Activated B cell treated with CpG ODN at 0.5 μM for 24 hours (primary cell): Measurements from ENCODE around the gene HIBADH. TPM values are rescaled to one million over a fixed set of nuclear protein-coding genes. Genes with fewer than 3 reads are reported as not detected.

Experiments used
- ATAC-seq: fragments of 200-7000 bp; cut with Tn5 transposase; one replicate; pipeline ENCODE4 v1.10.0; 2021; ENCODE audit warnings: low read depth, mild to moderate bottlenecking, moderate library complexity
- CTCF ChIA-PET: fragments of 350-600 bp; sonication (Branson Sonifier 250); formaldehyde crosslinking; loops from one replicate; lab custom pipeline; 2021; ENCODE audit warnings: antibody characterized with exemption; lab: Charles Lee
- POLR2A ChIA-PET: fragments of 350-600 bp; sonication (Branson Sonifier 250); formaldehyde crosslinking; loops from one replicate; lab custom pipeline; 2021; ENCODE audit warnings: antibody characterized with exemption; lab: Charles Lee
- DNase-seq: peaks from one replicate; pipeline ENCODE4 v3.0.0; 2022
- H3K27ac Mint-ChIP-seq: one replicate; pipeline ENCODE4 v1.8.0; 2020; ENCODE audit warnings: mixed read lengths
- H3K27me3 Mint-ChIP-seq: one replicate; pipeline ENCODE4 v1.8.0; 2021; ENCODE audit warnings: mixed read lengths
- H3K36me3 Mint-ChIP-seq: one replicate; pipeline ENCODE4 v1.8.0; 2021; ENCODE audit warnings: low read depth, mixed read lengths
- H3K4me1 Mint-ChIP-seq: one replicate; pipeline ENCODE4 v1.8.0; 2021; ENCODE audit warnings: mixed read lengths
- H3K4me3 Mint-ChIP-seq: one replicate; pipeline ENCODE4 v1.8.0; 2020; ENCODE audit warnings: mild to moderate bottlenecking, mixed read lengths
- H3K9me3 Mint-ChIP-seq: one replicate; pipeline ENCODE4 v1.8.0; 2020; ENCODE audit warnings: mixed read lengths
- intact Hi-C: fragments of 100-400 bp; cut with micrococcal nuclease; formaldehyde crosslinking; loops from one replicate; pipeline ENCODE4 v1.15.1; 2024
- total RNA-seq: library from RNA; stranded (reverse); gene quantifications from 2 replicates; pipeline ENCODE4 v1.2.3, GENCODE V29; 2022
- TF ChIP-seq, protein P1 (sequence below): fragments of 200-600 bp; IDR thresholded peaks from one replicate; pipeline ENCODE4 v1.8.0; 2022; ENCODE audit warnings: antibody characterized with exemption, mild to moderate bottlenecking

Gene HIBADH
- total RNA-seq, 1 donor from 2014 or later = 9.8 TPM

DNA sequence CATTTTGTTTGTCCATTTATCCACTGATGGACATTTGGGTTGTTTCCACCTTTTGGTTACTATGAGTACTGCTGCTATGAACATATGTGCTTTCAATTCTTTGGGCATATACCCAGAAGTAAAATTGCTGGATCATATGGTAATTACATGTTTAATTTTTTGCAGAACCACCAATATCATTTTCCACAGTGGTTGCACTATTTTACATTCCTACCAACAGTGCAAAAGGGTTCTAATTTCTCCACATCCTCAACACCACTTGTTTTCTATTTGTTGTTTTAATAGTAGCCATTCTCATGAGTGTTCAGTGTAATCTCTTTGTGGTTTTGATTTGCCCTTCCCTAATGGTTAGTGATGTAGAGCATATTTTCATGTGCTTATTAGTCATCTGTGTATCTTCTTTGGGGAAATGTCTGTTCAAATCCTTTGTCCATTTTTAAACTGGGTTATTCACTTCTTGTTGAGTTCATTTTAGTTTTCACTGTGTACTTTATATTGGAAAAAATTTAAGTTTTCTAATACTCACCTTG, 101.9 kb downstream of the HIBADH start:
- ATAC-seq (no peak), DNase-seq (no peak)
- ChIA-PET CTCF (no interaction called here), POLR2A (no interaction called here)
- H3K4me1 Mint-ChIP-seq = no peaks in the 10 kb centered on the region
- TF ChIP-seq, protein P1, sequence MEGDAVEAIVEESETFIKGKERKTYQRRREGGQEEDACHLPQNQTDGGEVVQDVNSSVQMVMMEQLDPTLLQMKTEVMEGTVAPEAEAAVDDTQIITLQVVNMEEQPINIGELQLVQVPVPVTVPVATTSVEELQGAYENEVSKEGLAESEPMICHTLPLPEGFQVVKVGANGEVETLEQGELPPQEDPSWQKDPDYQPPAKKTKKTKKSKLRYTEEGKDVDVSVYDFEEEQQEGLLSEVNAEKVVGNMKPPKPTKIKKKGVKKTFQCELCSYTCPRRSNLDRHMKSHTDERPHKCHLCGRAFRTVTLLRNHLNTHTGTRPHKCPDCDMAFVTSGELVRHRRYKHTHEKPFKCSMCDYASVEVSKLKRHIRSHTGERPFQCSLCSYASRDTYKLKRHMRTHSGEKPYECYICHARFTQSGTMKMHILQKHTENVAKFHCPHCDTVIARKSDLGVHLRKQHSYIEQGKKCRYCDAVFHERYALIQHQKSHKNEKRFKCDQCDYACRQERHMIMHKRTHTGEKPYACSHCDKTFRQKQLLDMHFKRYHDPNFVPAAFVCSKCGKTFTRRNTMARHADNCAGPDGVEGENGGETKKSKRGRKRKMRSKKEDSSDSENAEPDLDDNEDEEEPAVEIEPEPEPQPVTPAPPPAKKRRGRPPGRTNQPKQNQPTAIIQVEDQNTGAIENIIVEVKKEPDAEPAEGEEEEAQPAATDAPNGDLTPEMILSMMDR = no peak
- intact Hi-C loops = no loop called here
- no peak overlapping the region for H3K4me3 Mint-ChIP-seq
- H3K36me3 Mint-ChIP-seq = peaks cover 12% of the 10 kb centered on the region
- peaks cover 10% of the 10 kb centered on the region for H3K9me3 Mint-ChIP-seq
- H3K27ac Mint-ChIP-seq = no peak overlapping the region
- no peaks in the 10 kb centered on the region for H3K27me3 Mint-ChIP-seq

DNA sequence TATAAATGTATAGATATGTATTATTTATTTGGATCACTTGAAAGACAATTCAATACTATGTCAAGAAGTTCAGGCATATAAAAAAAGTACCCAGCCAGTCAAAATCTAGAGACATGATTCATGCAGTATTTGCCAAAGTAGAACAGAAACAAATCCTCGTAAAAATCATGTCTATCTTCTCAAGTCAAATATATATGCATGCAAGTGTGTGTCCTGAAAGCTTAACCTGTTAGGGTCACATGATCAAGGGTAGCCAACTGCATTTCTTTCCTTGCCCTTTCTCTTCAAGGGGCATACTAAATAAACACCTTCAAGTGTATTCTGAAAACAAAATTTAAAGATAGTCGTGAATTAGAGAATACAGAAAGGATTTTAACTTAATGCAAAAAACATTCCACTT, 107.0 kb downstream of the HIBADH start:
- ChIA-PET CTCF (no interaction called here), POLR2A (no interaction called here)
- intact Hi-C loops = no loop called here
- Mint-ChIP-seq H3K27me3 (no peaks in the 10 kb centered on the region), H3K27ac (no peak overlapping the region), H3K9me3 (no peaks in the 10 kb centered on the region), H3K36me3 (no peaks in the 10 kb centered on the region), H3K4me3 (no peak overlapping the region), H3K4me1 (no peaks in the 10 kb centered on the region)
- DNase-seq = no peak
- TF ChIP-seq, protein P1 = no peak
- ATAC-seq = no peak

DNA sequence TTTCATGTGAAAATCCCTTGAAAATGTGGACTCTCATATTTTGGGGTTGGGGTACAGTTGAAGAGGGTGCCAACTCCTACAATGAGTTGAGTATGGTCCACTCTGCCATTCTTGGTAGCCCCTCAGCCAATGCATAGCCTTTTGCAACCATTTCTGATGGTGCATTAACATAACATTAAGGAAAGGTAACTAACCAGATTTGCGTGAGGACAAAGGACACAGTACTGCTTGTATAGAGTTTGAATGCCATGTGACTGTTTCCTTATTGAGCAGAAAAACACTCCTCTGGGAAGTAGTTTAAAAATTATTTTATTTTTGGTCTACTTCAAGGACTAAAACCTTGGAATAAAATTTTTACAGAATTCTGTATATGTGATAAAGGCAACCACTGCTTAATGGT, 107.9 kb downstream of the HIBADH start:
- no peak overlapping the region for H3K4me3 Mint-ChIP-seq
- ATAC-seq = no peak
- intact Hi-C loops = no loop called here
- TF ChIP-seq, protein P1 = no peak
- H3K9me3 Mint-ChIP-seq = no peaks in the 10 kb centered on the region
- H3K36me3 Mint-ChIP-seq = no peaks in the 10 kb centered on the region
- POLR2A ChIA-PET = no interaction called here
- CTCF ChIA-PET = no interaction called here
- DNase-seq = no peak
- no peak overlapping the region for H3K27ac Mint-ChIP-seq
- H3K4me1 Mint-ChIP-seq = no peaks in the 10 kb centered on the region
- H3K27me3 Mint-ChIP-seq = no peaks in the 10 kb centered on the region

DNA sequence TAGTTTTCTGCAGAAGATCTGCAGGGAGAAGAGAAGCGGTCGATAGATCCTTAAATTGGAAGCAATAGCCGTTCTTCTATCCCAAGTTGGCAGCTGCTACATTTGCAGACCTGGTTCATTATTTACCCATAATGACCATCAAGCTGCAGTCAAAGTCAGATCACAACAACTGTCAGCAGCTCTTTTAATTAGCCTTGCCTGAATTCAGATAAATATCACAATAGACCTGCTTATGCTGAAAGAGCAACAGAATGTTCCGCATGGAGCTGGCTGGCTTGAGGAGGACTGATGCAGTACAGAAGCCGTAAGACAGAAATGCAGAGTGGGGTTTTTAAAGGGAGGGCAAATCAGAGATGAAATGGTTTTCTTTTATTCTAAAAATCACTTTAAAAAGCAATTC, 109.4 kb downstream of the HIBADH start:
- H3K27ac Mint-ChIP-seq = no peak overlapping the region
- intact Hi-C loops = no loop called here
- ChIA-PET CTCF (no interaction called here), POLR2A (no interaction called here)
- no peak overlapping the region for H3K4me3 Mint-ChIP-seq
- H3K27me3 Mint-ChIP-seq = no peaks in the 10 kb centered on the region
- no peaks in the 10 kb centered on the region for H3K36me3 Mint-ChIP-seq
- TF ChIP-seq, protein P1 = no peak
- ATAC-seq (no peak), DNase-seq (no peak)
- H3K4me1 Mint-ChIP-seq = no peaks in the 10 kb centered on the region
- no peaks in the 10 kb centered on the region for H3K9me3 Mint-ChIP-seq

DNA sequence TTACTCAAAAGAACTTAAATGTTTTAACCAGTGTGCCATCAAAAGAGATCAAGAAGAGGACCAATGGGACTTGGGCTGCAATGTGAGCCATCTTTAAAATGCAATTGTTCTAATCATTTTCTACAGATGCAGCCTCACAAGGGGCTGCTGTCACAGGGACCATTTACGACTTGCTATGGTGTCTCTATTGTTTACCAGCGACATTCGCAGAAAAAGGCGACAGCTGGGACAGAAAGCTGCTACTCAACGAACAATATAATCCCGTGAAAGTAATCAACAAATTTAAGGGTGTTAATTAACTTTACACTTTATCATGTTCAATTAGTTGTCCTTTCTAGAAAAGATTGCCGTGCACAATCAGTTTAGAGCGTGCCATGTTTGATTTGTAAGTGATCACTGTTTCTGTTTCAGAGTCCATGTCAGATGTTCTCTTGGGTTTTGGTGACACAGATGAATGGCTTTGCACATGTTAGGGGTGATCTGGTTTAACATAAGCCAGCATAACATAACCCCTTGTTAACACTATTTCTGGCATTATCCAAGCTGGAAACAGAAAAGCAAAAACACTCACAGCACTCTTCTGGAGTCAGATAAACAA, 110.8 kb downstream of the HIBADH start:
- Mint-ChIP-seq H3K27me3 (no peaks in the 10 kb centered on the region), H3K36me3 (no peaks in the 10 kb centered on the region), H3K4me3 (no peak overlapping the region), H3K27ac (no peak overlapping the region), H3K4me1 (no peaks in the 10 kb centered on the region), H3K9me3 (no peaks in the 10 kb centered on the region)
- intact Hi-C loops = no loop called here
- DNase-seq (no peak), ATAC-seq (no peak)
- CTCF ChIA-PET = no interaction called here
- POLR2A ChIA-PET = no interaction called here
- TF ChIP-seq, protein P1 = no peak
